Superior temporal gyrus (tissue), 1 donor: ENCODE data around the gene DBT.
"Not testable (repeated sequence)": the region's sequence is repeated elsewhere in the genome, so short reads cannot be mapped to it uniquely, and the experiment has no call there.

Experiments used
- DNase-seq: peaks from one replicate; pipeline ENCODE4 v3.0.0-alpha.2; 2016; ENCODE audit errors: extremely low spot score

Gene DBT

DNA sequence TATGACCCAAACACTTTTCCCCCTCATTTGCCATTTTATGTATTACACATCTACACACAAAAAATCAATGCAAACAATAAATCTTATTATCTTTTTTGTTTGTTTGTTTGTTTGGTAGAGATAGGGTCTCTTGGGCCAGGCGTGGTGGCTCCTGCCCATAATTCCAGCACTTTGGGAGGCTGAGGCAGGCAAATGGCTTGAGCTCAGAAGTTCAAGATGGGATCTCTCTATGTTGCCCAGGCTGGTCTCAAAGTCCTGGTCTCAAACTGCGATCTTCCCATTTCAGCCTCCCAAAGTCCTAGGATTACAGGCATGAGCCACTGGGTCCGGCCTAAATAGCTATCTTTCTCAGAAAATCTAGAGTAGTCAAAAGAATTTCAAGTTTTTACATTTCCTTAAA is 1.2 kb upstream of the DBT start:
- DNase-seq: no peak

- no peak for DNase-seq
Measured at GRCh38 chr1:100250264-100250663, 630 bp upstream of the DBT start.

DNA sequence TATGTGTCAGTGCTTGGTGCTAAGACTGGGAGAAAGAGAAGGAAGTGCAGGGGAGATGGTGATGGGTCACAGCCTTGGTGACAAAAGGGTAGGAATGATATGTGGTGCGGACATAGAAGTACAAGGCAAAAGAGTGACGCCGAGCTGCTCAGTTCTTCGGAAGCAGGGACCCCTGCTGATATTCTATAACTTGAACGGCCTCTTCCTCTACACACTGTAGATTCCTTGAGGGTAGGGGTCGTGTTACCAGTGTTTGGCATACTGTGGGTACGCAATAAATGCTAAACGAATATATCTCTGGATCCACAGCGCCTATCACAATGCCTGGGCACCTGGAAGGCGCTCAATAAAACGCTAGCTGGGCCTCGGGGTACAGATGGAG is 488 bp downstream of the DBT start:
- peak; percentile 20 for DNase-seq

DNA sequence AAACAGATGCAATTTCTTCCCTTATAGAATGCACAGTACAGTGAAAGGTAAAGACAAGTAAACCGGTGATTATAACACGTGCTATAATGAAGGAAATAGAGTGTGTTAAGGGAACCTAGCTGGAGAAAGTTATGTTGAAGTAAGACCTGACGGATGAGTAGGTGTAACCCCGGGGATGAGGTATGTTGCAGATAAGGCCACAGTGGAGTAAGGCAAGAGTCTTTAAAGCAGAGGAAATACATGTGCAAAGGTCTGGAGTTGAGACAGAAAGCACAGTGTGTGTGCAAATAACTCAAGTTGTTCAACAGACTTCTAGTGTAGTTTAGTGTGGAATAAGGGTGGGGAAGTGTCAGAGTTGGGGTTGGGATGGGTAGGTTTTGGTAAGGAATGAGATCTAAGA is 2.9 kb downstream of the DBT start:
- DNase-seq: no peak

GRCh38 chr1:100240631-100241030 is 9.0 kb downstream of the DBT start:
- DNase-seq: no peak

DNA sequence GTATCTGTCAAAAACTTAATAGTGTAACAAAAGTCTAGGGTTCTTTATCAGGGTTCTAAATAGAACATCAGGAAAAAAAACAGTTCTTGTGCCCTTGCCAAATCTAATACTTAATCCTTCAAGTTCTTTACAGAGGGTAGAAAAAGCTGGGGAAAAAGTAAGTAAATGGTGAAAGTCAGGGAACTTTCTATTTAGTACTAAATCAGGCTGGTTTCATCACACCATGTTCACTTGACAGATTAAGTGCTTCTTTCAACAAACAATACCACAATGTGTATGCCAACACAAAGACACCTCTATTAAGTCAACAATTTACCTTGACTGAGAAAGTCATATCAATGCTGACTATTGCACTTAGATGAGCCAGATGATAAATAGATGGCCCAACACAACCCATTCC is 9.7 kb downstream of the DBT start:
- DNase-seq: no peak

- no peak for DNase-seq
Measured at GRCh38 chr1:100237091-100237490, 12.5 kb downstream of the DBT start.

DNA sequence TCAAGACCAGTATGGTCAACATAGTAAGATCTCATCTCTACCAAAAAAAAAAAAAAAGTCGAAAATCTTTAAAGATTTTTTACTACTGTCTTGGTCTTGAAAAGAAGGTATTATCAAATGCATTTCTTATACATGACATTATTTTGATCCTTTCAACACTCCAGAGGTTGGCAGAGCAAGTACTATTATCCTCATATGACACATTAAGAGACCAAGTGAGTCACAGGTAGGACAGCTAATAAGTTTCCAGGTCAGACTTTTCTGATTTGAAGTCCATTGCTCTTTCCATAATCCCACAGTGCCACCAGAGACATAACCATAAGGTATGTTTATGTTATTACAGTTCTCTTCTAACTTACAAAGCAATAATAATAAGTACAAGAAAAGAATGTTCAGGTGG is 15.2 kb downstream of the DBT start:
- no peak for DNase-seq

GRCh38 chr1:100233566-100233965 is 16.1 kb downstream of the DBT start:
- DNase-seq: not testable (repeated sequence)

DNA sequence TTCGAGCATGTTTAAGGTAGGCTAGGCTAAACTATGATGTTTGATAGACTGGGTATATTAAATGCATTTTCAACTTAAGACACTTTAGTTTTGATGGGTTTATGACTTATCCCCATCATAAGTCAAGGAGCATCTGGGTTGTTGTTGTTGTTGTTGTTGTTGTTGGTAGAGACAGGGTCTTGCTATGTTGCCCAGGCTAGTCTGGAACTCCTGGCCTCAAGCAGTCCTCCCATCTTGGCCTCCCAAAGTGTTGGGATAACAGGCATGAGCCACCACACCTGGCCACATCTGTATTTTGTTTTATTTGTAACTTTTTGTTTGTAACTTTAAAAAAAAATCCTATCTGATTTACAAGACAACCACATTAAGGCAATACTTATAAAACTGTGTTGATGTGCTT is 17.5 kb downstream of the DBT start:
- no peak for DNase-seq

GRCh38 chr1:100231721-100232120 is 17.9 kb downstream of the DBT start:
- no peak for DNase-seq

- DNase-seq: no peak
Measured at GRCh38 chr1:100230765-100231164, 18.9 kb downstream of the DBT start.

- DNase-seq: no peak
Measured at GRCh38 chr1:100229681-100230443, 19.8 kb downstream of the DBT start.

- DNase-seq: no peak
Measured at GRCh38 chr1:100222428-100222827, 27.2 kb downstream of the DBT start.

DNA sequence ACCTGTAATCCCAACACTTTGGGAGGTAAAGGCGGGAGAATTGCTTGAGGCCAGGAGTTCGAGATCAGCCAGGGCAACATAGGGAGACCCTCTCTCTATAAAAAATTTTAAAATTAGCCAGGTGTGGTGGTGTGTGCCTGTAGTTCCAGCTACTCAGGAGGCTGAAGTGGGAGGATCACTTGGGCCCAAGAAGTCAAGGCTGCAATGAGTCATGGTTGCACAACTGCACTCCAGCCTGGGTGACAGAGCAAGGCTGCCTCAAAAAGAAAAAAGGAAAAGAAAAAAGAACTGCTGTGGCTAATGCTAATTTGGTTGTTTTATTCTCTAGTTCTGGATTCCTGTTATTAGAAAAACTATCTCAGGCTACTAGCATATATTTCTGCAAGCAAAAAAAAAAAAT is 29.8 kb downstream of the DBT start:
- no peak for DNase-seq

- no peak for DNase-seq
Measured at GRCh38 chr1:100219457-100219856, 30.2 kb downstream of the DBT start.

- DNase-seq: no peak
Measured at GRCh38 chr1:100217834-100218233, 31.8 kb downstream of the DBT start.

DNA sequence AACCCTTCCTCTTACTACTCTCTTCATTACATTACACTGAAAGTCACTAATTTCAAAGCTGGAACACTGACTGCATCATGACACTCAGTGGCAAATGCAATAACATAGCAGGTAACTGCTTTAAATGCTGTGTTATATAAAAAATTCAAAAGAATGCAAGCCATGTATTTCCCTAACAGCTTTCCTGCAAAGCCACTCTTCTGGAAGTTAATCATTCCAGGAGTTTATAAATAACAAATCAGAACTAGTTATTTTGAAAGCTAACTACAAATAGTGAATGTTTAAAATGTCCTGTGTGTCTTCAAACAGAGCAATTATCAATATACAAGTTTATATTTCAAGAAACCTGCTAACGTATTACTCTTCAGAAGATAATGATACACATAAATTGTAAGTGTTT is 34.5 kb downstream of the DBT start:
- DNase-seq: no peak

DNA sequence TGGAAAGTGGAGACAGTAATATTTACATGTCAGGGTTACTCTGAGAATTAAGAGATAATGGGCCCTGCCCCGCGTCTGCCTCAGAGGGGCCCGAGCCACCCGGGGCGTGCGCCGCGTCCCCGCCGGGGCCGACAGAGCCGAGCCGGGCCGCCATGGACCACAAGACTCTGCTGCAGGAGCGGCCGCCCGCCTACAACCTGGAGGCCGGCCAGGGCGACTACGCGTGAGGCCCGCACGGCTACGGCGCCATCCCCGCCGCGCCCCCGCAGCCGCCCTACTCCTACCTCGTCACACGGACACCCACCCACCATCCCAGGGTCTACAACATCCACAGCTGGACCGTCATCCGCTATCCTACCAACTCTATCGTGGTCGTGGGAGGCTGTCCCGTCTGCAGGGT is 36.5 kb downstream of the DBT start:
- DNase-seq: no peak

DNA sequence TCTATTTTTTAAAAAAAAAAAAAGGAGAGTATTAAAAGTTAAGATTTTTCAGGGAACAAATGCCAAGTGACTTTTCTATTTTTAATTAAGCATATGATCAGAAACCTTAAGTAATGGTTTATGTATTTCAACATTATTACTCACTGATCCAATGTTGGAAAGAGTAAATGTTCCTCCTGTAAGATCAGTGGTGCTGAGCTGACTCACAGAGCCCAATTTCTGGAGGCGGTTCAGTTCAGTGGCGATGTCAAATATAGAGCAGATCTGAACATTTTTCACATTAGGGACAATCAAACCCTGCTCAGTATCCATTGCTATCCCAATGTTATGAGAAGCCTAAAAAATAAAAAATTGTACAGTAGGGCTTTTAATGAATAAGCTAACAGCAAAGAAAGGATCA is 43.3 kb downstream of the DBT start:
- no peak for DNase-seq

GRCh38 chr1:100205593-100205992 is 44.0 kb downstream of the DBT start:
- not testable (repeated sequence) for DNase-seq

DNA sequence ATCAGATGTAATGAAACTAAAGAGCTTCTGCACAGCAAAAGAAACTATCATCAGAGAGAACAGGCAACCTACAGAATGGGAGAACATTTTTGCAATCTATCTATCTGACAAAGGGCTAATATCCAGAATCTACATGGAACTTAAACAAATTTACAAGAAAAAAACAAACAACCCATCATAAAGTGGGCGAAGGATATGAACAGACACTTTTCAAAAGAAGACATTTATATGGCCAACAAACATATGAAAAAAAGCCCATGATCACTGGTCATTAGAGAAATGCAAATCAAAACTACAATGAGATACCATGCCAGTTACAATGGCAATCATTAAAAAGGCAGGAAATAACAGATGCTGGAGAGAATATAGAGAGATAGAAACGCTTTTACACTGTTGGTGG is 44.5 kb downstream of the DBT start:
- not testable (repeated sequence) for DNase-seq

DNA sequence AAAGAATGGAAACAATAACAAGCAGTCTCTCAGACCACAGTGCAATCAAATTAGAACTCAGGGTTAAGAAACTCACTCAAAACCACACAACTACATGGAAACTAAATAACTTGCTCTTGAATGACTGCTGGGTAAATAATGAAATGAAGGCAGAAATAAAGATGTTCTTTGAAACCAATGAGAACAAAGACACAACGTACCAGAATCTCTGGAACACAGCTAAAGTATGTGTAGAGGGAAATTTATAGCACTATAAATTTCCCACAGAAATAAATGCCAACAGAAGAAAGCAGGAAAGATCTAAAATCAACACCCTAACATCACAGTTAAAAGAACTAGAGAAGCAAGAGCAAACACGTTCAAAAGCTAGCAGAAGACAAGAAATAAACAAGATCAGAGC is 46.9 kb downstream of the DBT start:
- DNase-seq: not testable (repeated sequence)

DNA sequence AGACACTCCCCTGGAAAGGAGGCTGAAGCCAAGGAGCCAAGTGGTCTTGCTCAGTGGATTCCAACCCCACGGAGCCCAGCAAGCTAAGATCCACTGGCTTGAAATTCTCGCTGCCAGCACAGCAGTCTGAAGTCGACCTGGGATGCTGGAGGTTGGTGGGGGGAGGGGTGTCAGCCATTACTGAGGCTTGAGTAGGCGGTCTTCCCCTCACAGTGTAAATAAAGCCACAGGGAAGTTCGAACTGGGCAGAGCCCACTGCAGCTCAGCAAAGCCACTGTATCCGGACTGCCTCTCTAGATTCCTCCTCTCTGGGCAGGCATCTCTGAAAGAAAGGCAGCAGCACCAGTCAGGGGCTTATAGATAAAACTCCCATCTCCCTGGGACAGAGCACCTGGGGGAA is 49.6 kb downstream of the DBT start:
- DNase-seq: not testable (repeated sequence)
